Bronchial smooth muscle cell (primary cell): ENCODE data around the gene CLCN3. TPM values are rescaled to one million over a fixed set of nuclear protein-coding genes. Genes with fewer than 3 reads are reported as not detected.

Source experiments
- total RNA-seq: library from RNA; depleted of rRNA; stranded (reverse); fragments of >200 nt; gene quantifications from 2 replicates; pipeline ENCODE4 v1.2.1, GENCODE V29; 2014

The CLCN3 gene
- 37.5 and 53.8 TPM in 2 replicates for total RNA-seq

GRCh38 chr4:169619958-169620879 is at the start of gene CLCN3:
Gene CLCN3 (plus strand): TSS chr4:169620578. CDS start chr4:169635929, 15,351 bp downstream.

GRCh38 chr4:169611991-169612870 is 8.1 kb upstream of the CLCN3 start, which contains the start of gene NEK1:
Gene NEK1 (minus strand): TSS chr4:169612583. CDS start chr4:169602630, 9,953 bp downstream.

GRCh38 chr4:169757575-169758184 is 137.3 kb downstream of the CLCN3 start, which contains the start of gene HPF1:
Gene HPF1 (minus strand): TSS chr4:169757944. CDS start chr4:169757877, 67 bp downstream.

Other genes with a start within 250 kb of the CLCN3 start
- gene NEK1, start 8.0 kb upstream of the CLCN3 start, total RNA-seq, result 9.4 and 11.3 TPM in 2 replicates
- gene HPF1, start 137.4 kb downstream of the CLCN3 start, total RNA-seq, result 11.0 and 19.1 TPM in 2 replicates